Measurements from ENCODE around the gene PROSER2.

GRCh38 chr10:11822026-11822756 is 965 bp upstream of the PROSER2 start:
- TF ChIP-seq, protein P1, sequence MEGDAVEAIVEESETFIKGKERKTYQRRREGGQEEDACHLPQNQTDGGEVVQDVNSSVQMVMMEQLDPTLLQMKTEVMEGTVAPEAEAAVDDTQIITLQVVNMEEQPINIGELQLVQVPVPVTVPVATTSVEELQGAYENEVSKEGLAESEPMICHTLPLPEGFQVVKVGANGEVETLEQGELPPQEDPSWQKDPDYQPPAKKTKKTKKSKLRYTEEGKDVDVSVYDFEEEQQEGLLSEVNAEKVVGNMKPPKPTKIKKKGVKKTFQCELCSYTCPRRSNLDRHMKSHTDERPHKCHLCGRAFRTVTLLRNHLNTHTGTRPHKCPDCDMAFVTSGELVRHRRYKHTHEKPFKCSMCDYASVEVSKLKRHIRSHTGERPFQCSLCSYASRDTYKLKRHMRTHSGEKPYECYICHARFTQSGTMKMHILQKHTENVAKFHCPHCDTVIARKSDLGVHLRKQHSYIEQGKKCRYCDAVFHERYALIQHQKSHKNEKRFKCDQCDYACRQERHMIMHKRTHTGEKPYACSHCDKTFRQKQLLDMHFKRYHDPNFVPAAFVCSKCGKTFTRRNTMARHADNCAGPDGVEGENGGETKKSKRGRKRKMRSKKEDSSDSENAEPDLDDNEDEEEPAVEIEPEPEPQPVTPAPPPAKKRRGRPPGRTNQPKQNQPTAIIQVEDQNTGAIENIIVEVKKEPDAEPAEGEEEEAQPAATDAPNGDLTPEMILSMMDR (IDR thresholded peaks at IDR 0.05), result no peak
- no peak for TF ChIP-seq POLR2AphosphoS5 (IDR thresholded peaks at IDR 0.05; ENCODE audit: low read depth, low read length)

Measured in Panc1 (cell line).